ENCODE data around the gene ATXN7L3B.

The ATXN7L3B gene

GRCh38 chr12:74552201-74552600 is 14.6 kb downstream of the ATXN7L3B start:
- no peak for DNase-seq

GRCh38 chr12:74559728-74560127 is 22.1 kb downstream of the ATXN7L3B start:
- DNase-seq = no peak

- DNase-seq = no peak
Measured at GRCh38 chr12:74563927-74564326, 26.3 kb downstream of the ATXN7L3B start.

GRCh38 chr12:74578486-74578885 is 40.9 kb downstream of the ATXN7L3B start:
- DNase-seq = no peak

GRCh38 chr12:74579446-74579845 is 41.8 kb downstream of the ATXN7L3B start:
- no peak for DNase-seq

GRCh38 chr12:74579981-74580380 is 42.3 kb downstream of the ATXN7L3B start:
- no peak for DNase-seq

GRCh38 chr12:74581439-74581838 is 43.8 kb downstream of the ATXN7L3B start:
- DNase-seq = no peak

- DNase-seq = no peak
Measured at GRCh38 chr12:74584483-74585062, 46.9 kb downstream of the ATXN7L3B start.

- DNase-seq = no peak
Measured at GRCh38 chr12:74586251-74586650, 48.6 kb downstream of the ATXN7L3B start.

Data from hematopoietic multipotent progenitor cell treated with erythropoietin and hydrocortisone succinate and interleukin-3 and kit ligand, for 4 days (in vitro differentiated cells).